NCI-H146 treated with DMSO at 0.1 percent for 48 hours (cell line): ENCODE data around the gene TNFRSF1B.

Experiments
- DNase-seq: peaks from one replicate; lab custom pipeline; 2025; ENCODE audit not compliant: unreplicated experiment; lab: John Stamatoyannopoulos, UW

Gene TNFRSF1B

DNA sequence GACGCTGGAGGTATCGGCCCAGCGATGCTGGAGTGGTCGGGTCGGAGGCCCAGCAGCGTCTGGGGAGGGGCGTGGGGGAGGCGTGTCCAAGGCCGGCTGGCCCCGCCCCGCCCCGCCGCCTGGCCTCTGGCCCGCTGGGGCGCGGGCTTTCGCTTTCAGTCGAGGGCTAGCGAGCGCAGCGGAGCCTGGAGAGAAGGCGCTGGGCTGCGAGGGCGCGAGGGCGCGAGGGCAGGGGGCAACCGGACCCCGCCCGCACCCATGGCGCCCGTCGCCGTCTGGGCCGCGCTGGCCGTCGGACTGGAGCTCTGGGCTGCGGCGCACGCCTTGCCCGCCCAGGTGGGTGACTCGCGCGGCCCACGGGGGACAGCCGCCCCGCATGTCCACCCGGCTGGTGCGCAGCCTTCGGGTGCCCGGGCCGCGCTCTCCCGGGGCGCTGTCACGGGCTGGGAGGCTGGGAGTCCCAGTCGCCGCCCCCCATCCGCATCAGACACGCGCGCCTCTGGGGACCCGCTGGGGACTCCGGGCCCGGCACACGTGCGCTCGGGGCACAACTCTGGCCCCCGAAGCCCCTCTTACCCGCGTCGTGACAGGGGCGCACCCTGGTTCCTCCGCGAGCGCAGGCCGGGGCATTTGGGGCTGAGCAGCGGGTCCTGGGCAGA lies at the start of gene TNFRSF1B:
Gene TNFRSF1B, plus strand, starts transcription at position 158 of the 659 bp plus-strand sequence. Its CDS starts 101 bp downstream, at position 259.
- DNase-seq = no peak

GRCh38 chr1:12121212-12122003 lies 45.4 kb upstream of the TNFRSF1B start:
- no peak for DNase-seq

DNA sequence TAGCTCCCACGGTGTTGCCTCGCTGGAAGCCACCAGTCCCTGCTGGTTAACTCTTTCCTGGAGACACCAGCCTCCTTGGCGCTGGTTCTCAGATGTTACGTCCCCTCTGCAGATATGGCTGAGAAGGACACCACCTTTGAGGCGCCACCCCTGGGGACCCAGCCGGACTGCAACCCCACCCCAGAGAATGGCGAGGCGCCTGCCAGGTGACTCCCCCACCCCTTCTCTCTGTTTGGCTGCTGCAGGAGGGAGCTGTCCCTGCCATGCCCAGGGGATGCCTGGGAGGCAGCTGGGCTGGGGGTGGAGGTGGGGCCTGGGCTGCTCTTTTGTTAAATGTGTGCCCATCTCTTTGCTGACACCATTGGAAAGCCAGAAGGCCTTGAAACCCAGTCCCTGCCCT lies 43.6 kb upstream of the TNFRSF1B start:
- no peak for DNase-seq

DNA sequence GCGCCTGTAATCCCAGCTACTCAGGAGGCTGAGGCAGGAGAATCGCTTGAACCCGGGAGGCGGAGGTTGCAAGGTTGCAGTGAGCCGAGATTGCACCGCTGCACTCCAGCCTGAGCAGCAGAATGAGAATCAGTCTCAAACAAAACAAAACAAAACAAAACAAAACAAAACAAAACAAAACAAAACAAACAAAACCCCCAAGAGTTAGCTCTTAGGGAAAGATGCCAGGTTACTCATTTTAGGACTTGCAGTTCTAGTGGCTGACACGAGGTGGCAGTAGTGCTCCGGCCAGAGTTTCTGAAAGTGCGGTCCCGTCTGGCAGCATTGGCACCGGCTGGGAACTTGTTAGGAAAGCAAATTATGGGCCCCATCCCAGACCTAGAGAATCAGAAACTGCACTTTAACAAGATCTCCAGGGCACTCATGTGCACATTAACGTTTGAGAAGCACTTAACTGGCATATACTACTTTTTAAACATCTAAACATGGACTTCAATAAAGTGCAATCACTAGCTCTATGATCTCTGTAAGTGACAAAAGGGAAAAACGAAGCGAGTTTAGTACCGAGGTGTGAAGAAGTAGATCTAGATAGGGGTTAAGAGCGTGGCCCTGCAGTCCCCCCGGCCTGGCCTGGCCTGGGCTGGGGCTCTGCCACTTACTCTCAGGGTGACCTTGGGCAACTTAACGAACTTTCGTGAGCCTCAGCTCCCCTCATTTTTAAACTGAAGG lies 41.9 kb upstream of the TNFRSF1B start:
- no peak for DNase-seq

- DNase-seq = no peak
Observed at GRCh38 chr1:12125422-12126355, 41.1 kb upstream of the TNFRSF1B start.

- DNase-seq = no peak
Observed at GRCh38 chr1:12126781-12127180, 40.0 kb upstream of the TNFRSF1B start.

DNA sequence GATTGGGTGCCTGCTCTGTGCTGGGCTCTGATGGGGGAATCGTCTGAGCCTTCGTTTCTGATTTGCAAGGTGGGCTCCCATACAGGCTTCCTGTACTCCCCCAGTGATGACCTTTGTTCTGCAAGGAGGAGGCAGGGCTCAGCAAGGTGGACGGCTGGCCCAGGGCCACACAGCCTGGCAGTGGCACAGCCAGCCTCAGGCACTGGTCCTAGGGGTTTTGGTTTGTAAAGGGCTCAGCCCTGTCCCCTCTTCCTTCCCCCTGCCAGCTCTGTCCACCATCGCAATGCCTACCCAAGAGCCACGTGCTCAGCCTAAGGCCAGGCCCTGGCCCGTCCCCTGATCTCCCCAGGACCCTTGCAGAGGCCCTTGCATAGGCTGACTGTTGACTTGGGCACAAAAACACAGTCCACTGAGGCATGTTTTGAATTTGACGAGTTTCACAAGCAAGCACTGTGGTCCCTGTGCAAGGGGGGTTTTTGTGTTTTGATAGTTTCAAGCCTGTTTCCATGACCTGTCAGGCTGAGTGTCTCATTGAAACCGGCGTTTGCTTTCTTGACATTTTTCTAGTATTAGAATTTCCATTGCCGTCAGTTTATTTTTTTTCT lies 39.5 kb upstream of the TNFRSF1B start:
- DNase-seq = no peak

- no peak for DNase-seq
Observed at GRCh38 chr1:12128120-12128519, 38.7 kb upstream of the TNFRSF1B start.

DNA sequence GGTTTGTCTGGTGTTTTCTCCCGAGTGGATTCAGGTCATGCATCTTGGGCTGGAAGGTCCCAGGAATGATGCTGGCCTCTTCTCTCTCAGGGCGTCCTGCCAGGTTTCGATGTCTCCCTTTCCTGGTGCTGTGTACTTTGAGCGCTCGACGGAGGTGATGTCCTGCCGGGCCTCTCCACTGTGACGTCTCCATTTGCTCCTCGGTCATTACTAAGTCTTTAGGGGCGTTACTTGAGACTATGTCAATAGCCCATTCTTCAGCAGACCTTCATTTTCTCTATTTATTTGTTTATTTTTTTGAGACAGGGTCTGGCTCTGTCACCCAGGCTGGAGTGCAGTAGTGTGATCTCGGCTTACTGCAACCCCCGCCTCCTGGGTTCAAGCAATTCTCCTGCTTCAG lies 37.2 kb upstream of the TNFRSF1B start:
- no peak for DNase-seq

- DNase-seq = no peak
Observed at GRCh38 chr1:12130466-12131130, 36.2 kb upstream of the TNFRSF1B start.

GRCh38 chr1:12132078-12132477 lies 34.7 kb upstream of the TNFRSF1B start:
- DNase-seq = no peak

DNA sequence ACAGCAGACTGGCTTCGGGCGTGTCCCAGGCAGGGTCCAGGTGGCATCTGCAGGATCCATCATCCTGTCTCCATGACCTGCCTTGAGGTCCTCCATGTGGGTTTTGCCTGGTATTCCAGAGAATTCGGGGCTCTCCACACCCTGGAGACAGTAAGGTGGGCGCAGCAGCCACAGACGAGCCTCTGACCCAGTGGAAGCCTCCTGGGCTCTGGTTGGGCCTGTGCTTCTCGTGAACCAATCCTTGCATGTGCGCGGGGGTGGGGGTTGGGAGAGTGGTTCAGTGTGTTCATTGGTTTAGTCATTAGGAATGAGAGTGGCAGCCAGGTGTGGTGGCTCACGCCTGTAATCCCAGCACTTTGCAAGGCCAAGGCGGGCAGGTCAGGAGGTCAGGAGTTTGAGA lies 32.1 kb upstream of the TNFRSF1B start:
- DNase-seq = no peak

DNA sequence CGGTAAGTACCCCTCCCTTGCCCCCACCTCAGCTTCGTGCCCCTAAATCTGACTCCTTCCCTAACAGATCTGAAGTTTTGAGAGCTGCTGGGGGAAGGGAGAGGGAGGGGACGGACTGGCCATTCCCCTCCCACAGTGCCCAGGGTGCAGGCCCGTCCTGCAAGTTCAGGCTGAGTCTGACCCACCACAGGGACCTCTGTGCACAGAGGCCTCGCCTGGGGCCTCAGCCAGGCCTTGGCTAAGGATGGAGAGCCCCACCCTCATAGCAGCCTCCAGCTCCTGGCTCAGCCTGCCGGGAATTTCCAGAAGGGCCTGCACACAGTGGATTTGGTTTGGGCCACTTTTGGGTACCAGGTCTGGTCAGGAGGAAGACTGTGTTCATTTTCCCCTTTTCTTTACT lies 31.2 kb upstream of the TNFRSF1B start:
- DNase-seq = no peak

- DNase-seq = no peak
Observed at GRCh38 chr1:12136916-12137610, 29.7 kb upstream of the TNFRSF1B start.

GRCh38 chr1:12138196-12139168 lies 28.3 kb upstream of the TNFRSF1B start:
- DNase-seq = no peak

DNA sequence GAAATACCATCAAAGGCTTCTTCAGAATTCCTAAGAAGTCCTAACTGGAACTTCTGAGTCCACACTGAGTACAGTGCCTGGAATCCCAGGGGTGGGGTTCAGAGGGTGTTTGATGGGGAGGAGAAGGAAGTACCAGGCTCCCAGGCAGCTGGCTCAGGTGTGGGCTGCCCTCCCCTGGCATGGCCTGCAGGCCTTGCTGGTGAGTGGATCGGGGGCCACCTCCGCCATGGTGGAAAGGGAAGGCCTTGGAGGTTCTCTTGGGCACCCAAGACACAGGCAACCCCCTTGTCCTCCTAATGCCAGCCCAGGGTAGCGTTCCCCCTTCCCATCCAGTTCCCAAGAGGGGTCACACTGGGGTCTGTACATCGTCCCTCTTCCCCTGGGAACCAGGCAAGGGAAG lies 26.8 kb upstream of the TNFRSF1B start:
- no peak for DNase-seq

- DNase-seq = no peak
Observed at GRCh38 chr1:12140515-12141162, 26.2 kb upstream of the TNFRSF1B start.
